H7 (cell line): Measurements from ENCODE around the gene NEAT1. TPM values are rescaled to one million over a fixed set of nuclear protein-coding genes. Genes with fewer than 3 reads are reported as not detected.
A peak's percentile ranks its signal among the peaks of the same experiment; 100 is the strongest.

Experiments
- DNase-seq: peaks from one replicate; pipeline ENCODE4 v3.0.0; 2012
- H3K27me3 ChIP-seq: 2 replicates; pipeline ENCODE4 v1.6.0; 2011; ENCODE audit warnings: mild to moderate bottlenecking, low read length; ENCODE audit not compliant: control insufficient read depth, insufficient read depth
- H3K36me3 ChIP-seq: replicated peaks from 2 replicates; pipeline ENCODE4 v1.5.1; 2011; ENCODE audit warnings: low read length; ENCODE audit not compliant: control insufficient read depth, insufficient read depth
- H3K4me3 ChIP-seq: 2 replicates; pipeline ENCODE4 v1.5.1; 2011; ENCODE audit warnings: low read depth, mild to moderate bottlenecking, control low read depth, low read length, moderate library complexity; ENCODE audit not compliant: insufficient read depth
- total RNA-seq: library from RNA; depleted of rRNA; stranded (reverse); fragments of >200 nt; shearing (Covaris generic); gene quantifications from 2 replicates; pipeline ENCODE4 v1.2.3, GENCODE V29; 2014

The NEAT1 gene
- total RNA-seq, 1 experiment from 2014 or later, result 6.4 TPM

DNA sequence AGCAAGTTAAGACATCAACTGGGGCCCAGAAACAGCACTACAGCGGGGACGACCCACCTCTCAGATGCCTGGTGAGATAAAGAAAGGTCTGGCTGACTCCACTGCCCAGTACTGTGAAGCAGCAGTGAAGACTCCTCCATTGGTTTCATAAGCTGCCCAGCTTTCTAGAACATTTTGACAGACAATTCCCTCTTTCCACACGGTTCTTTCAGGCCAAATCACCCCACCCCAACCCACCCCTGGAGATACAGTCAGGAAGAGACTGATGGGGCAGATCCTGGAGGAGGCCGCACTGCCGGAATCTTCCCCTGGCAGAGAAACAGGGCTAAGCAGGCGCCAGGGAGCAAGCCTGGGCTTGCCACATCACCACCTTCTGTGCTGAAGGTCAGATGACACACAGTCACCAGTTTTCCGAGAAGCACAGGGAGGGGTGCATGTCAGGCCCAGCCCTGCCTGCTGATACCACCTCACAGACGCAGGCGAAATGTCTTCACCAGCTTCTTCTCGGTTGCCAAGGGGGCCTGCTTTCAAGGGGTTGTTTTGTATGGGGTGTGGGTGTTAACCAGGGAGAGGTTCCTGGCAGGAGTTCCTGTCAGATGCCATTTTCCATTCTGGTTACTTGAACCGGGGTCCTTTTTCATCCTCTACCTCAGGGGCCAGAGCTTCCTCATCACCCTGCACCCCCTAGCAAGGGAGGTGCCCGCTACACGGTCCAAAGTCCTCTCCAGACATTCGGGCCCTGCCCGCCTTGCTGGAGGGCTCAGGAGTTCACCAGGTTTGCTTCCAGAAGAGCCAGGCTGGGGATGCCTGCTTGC is 1.4 kb upstream of the NEAT1 start:
- no peaks in the 10 kb centered on the region for H3K27me3 ChIP-seq
- H3K4me3 ChIP-seq, result peak overlapping the region; percentile 77; the same call in 1 of the 2 replicates
- peak; percentile 56 for DNase-seq
- H3K36me3 ChIP-seq, result no peaks in the 10 kb centered on the region; the same call in 1 of the 2 replicates

- peak; percentile 95 for DNase-seq
- H3K4me3 ChIP-seq, result peak overlapping the region; percentile 77
- H3K27me3 ChIP-seq, result no peaks in the 10 kb centered on the region
- H3K36me3 ChIP-seq, result peaks cover 2% of the 10 kb centered on the region; the same call in 1 of the 2 replicates
These were observed 585 bp upstream of the NEAT1 start for GRCh38 chr11:65421794-65422632.

- Histone ChIP-seq H3K27me3 (no peaks in the 10 kb centered on the region), H3K36me3 (peaks cover 2% of the 10 kb centered on the region; the same call in 1 of the 2 replicates), H3K4me3 (peak overlapping the region; percentile 77)
- DNase-seq, result no peak
These were observed 1.1 kb downstream of the NEAT1 start for GRCh38 chr11:65423516-65424204.

GRCh38 chr11:65424205-65425104 is 1.9 kb downstream of the NEAT1 start:
- Histone ChIP-seq H3K4me3 (peak overlapping the region; percentile 77), H3K27me3 (no peaks in the 10 kb centered on the region), H3K36me3 (peaks cover 2% of the 10 kb centered on the region; the same call in 1 of the 2 replicates)
- DNase-seq, result peak; percentile 41

GRCh38 chr11:65425105-65425970 is 2.7 kb downstream of the NEAT1 start:
- no peaks in the 10 kb centered on the region for H3K27me3 ChIP-seq
- DNase-seq, result peak; percentile 50
- H3K36me3 ChIP-seq, result peaks cover 2% of the 10 kb centered on the region; the same call in 1 of the 2 replicates
- H3K4me3 ChIP-seq, result peak overlapping the region; percentile 77

GRCh38 chr11:65425971-65426838 is 3.6 kb downstream of the NEAT1 start:
- no peak for DNase-seq
- Histone ChIP-seq H3K4me3 (peak overlapping the region; percentile 77), H3K27me3 (no peaks in the 10 kb centered on the region), H3K36me3 (peaks cover 2% of the 10 kb centered on the region; the same call in 1 of the 2 replicates)

- H3K4me3 ChIP-seq, result peak overlapping the region; percentile 5; the same call in 1 of the 2 replicates
- no peak for DNase-seq
- H3K27me3 ChIP-seq, result no peaks in the 10 kb centered on the region
- peaks cover 2% of the 10 kb centered on the region; the same call in 1 of the 2 replicates for H3K36me3 ChIP-seq
These were observed 4.5 kb downstream of the NEAT1 start for GRCh38 chr11:65426839-65427690.

DNA sequence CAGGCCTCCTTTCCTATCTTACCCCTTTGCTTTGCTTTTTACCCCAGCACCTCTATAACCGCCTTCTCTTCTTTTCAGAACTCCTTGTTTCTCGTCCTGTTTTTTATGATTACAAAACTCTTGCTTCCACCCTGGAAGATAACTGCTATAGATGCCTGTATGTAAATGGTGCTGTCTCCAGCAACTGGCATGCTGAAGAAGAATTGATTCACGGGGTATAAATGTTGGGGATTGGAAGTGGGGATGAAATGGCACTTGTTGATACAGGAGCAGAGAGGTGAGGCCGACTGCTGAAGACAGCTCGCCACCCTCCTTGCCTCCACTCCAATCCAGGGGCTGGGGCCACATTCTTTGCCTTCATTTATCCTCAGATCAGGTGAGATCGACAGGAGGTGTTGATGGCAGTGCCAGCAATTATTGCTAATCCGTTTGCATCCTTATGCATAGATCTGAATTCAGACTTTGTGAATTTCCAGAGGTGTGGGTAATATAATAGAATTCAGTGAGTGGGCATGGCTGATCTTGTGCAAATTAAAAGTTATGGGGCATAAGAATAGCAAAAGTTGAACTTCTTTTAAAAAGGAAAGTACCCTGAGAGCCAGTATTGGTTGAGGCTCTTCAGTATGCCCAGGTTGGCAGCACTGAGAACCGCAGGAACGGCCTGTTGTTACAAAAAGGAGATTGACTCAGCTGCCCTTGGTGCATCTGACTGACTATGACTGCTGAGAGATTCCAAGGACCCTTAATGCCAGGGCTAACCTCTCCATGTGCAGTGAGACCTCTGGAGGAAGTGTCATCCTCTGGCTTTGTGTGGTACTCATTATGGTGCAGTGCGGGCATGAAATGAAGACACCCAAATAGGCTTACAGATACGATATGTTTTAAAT is 5.3 kb downstream of the NEAT1 start:
- DNase-seq, result no peak
- H3K4me3 ChIP-seq, result peak overlapping the region; percentile 5; the same call in 1 of the 2 replicates
- peaks cover 2% of the 10 kb centered on the region; the same call in 1 of the 2 replicates for H3K36me3 ChIP-seq
- H3K27me3 ChIP-seq, result no peaks in the 10 kb centered on the region

GRCh38 chr11:65428578-65429067 is 6.0 kb downstream of the NEAT1 start:
- Histone ChIP-seq H3K27me3 (no peaks in the 10 kb centered on the region), H3K36me3 (peaks cover 2% of the 10 kb centered on the region; the same call in 1 of the 2 replicates), H3K4me3 (no peak overlapping the region)
- DNase-seq, result no peak

- H3K36me3 ChIP-seq, result peaks cover 3% of the 10 kb centered on the region; the same call in 1 of the 2 replicates
- H3K4me3 ChIP-seq, result no peak overlapping the region
- no peaks in the 10 kb centered on the region for H3K27me3 ChIP-seq
- no peak for DNase-seq
These were observed 6.6 kb downstream of the NEAT1 start for GRCh38 chr11:65429068-65429681.
